PC-9 (cell line): Measurements from ENCODE around the gene CD81. TPM values are rescaled to one million over a fixed set of nuclear protein-coding genes. Genes with fewer than 3 reads are reported as not detected.

ENCODE experiments used
- BruUV-seq: library from RNA; stranded (reverse); fragments of 400-500 nt; replicated peaks from 2 replicates; lab custom pipeline; 2021; lab: Mats Ljungman, UMichigan
- CTCF ChIA-PET: fragments of 300-600 bp; sonication (Branson Sonifier 250); formaldehyde crosslinking; loops from one replicate; lab custom pipeline; 2022; ENCODE audit warnings: antibody characterized with exemption; lab: Charles Lee
- POLR2A ChIA-PET: fragments of 300-600 bp; sonication (Branson Sonifier 250); formaldehyde crosslinking; loops from one replicate; lab custom pipeline; 2022; ENCODE audit warnings: antibody characterized with exemption; ENCODE audit not compliant: unreplicated experiment; lab: Charles Lee
- DNase-seq, 2 experiments: peaks; one replicate each; pipeline versions ENCODE4 v3.0.0 to v3.0.0-alpha.2; 2015 to 2022; ENCODE audit warnings: mixed read lengths in 1 of 2
- H2AFZ ChIP-seq: fragments of 200-600 bp; sonication (generic); 2 replicates; pipeline ENCODE4 v1.8.1; 2017; ENCODE audit warnings: antibody characterized with exemption
- H3F3A ChIP-seq: fragments of 200-600 bp; sonication (generic); 2 replicates; pipeline ENCODE4 v1.8.1; 2017; ENCODE audit warnings: antibody characterized with exemption, mild to moderate bottlenecking, low read depth; ENCODE audit not compliant: insufficient read depth
- H3K27ac ChIP-seq: fragments of 200-600 bp; sonication (generic); 2 replicates; pipeline ENCODE4 v1.6.1; 2016; ENCODE audit warnings: mixed run types
- H3K27me3 ChIP-seq: fragments of 200-600 bp; sonication (generic); 2 replicates; pipeline ENCODE4 v1.6.1; 2016; ENCODE audit warnings: low read depth, mixed run types; ENCODE audit not compliant: insufficient read depth
- H3K36me3 ChIP-seq: fragments of 200-600 bp; sonication (generic); 2 replicates; pipeline ENCODE4 v1.6.1; 2016; ENCODE audit warnings: low read depth, mixed run types
- H3K4me1 ChIP-seq: fragments of 200-600 bp; sonication (generic); replicated peaks from 2 replicates; pipeline ENCODE4 v1.6.1; 2016; ENCODE audit warnings: mixed run types; ENCODE audit not compliant: insufficient read depth
- H3K4me2 ChIP-seq: fragments of 200-600 bp; sonication (generic); 2 replicates; pipeline ENCODE4 v1.6.1; 2017; ENCODE audit warnings: mixed run types
- H3K4me3 ChIP-seq: fragments of 200-600 bp; sonication (generic); 2 replicates; pipeline ENCODE4 v1.6.1; 2016; ENCODE audit warnings: mixed run types
- H3K79me2 ChIP-seq: fragments of 200-600 bp; sonication (generic); 2 replicates; pipeline ENCODE4 v1.6.1; 2017; ENCODE audit warnings: low read depth, mixed run types
- H3K9me2 ChIP-seq: fragments of 200-600 bp; sonication (generic); 2 replicates; pipeline ENCODE4 v1.8.1; 2017; ENCODE audit warnings: mild to moderate bottlenecking; ENCODE audit not compliant: insufficient read depth
- H3K9me3 ChIP-seq: fragments of 200-600 bp; sonication (generic); 2 replicates; pipeline ENCODE4 v1.8.1; 2016; ENCODE audit warnings: low read depth; ENCODE audit not compliant: insufficient read depth
- H4K20me1 ChIP-seq: fragments of 200-600 bp; sonication (generic); 2 replicates; pipeline ENCODE4 v1.8.1; 2017; ENCODE audit not compliant: insufficient read depth
- EZH2 ChIP-seq: fragments of 200-600 bp; sonication (generic); IDR thresholded peaks from 2 replicates; pipeline ENCODE4 v1.8.0; 2017; ENCODE audit warnings: antibody characterized with exemption, low read depth
- intact Hi-C: fragments of 100-400 bp; cut with micrococcal nuclease; formaldehyde crosslinking; loops from one replicate; pipeline ENCODE4 v1.10.0; 2022; ENCODE audit not compliant: unreplicated experiment
- total RNA-seq: library from RNA; stranded (reverse); gene quantifications from 2 replicates; pipeline ENCODE4 v1.2.3, GENCODE V29; 2021
- TF ChIP-seq, protein P1 (sequence below): fragments of 200-600 bp; sonication (generic); conservative IDR thresholded peaks from 2 replicates; pipeline ENCODE4 v1.6.1; 2017; ENCODE audit warnings: mixed run types, antibody characterized with exemption, mild to moderate bottlenecking, moderate library complexity

The CD81 gene
- total RNA-seq, 1 experiment from 2014 or later: 180 TPM

DNA sequence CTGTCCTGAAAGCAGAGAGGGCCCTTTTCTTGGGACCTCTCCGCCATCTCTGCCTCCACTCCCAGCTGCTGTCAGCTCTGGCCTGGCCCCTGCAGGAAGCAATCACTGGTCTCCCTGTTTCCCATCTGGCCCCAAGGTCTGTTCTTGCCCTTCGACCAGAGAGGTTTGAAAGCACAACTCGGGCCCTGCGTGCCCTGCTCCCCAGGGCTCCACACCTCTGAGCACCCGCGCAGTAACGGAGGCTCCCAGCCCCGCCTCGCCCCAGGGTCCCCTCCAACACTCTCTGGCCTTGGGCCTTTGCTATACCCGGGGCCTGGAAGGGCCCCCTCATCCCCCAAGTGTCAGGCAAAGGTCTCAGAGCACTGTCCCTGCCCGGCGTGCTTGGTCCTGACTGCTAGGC lies 7.8 kb upstream of the CD81 start:
- TF ChIP-seq, protein P1, sequence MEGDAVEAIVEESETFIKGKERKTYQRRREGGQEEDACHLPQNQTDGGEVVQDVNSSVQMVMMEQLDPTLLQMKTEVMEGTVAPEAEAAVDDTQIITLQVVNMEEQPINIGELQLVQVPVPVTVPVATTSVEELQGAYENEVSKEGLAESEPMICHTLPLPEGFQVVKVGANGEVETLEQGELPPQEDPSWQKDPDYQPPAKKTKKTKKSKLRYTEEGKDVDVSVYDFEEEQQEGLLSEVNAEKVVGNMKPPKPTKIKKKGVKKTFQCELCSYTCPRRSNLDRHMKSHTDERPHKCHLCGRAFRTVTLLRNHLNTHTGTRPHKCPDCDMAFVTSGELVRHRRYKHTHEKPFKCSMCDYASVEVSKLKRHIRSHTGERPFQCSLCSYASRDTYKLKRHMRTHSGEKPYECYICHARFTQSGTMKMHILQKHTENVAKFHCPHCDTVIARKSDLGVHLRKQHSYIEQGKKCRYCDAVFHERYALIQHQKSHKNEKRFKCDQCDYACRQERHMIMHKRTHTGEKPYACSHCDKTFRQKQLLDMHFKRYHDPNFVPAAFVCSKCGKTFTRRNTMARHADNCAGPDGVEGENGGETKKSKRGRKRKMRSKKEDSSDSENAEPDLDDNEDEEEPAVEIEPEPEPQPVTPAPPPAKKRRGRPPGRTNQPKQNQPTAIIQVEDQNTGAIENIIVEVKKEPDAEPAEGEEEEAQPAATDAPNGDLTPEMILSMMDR: no peak
- no peak for TF ChIP-seq EZH2
- Histone ChIP-seq H3K4me3 (no peak overlapping the region), H3F3A (no peaks in the 10 kb centered on the region), H2AFZ (no peak overlapping the region), H3K79me2 (no peaks in the 10 kb centered on the region), H3K36me3 (no peaks in the 10 kb centered on the region), H3K4me2 (no peak overlapping the region), H3K9me3 (no peaks in the 10 kb centered on the region), H4K20me1 (no peaks in the 10 kb centered on the region), H3K9me2 (no peaks in the 10 kb centered on the region), H3K27me3 (no peaks in the 10 kb centered on the region; the same call in 1 of the 2 replicates), H3K27ac (no peak overlapping the region), H3K4me1 (no peaks in the 10 kb centered on the region)
- POLR2A ChIA-PET: no interaction called here
- intact Hi-C loops: no loop called here
- CTCF ChIA-PET: no interaction called here
- no peak for DNase-seq
- no TSS peak for BruUV-seq

DNA sequence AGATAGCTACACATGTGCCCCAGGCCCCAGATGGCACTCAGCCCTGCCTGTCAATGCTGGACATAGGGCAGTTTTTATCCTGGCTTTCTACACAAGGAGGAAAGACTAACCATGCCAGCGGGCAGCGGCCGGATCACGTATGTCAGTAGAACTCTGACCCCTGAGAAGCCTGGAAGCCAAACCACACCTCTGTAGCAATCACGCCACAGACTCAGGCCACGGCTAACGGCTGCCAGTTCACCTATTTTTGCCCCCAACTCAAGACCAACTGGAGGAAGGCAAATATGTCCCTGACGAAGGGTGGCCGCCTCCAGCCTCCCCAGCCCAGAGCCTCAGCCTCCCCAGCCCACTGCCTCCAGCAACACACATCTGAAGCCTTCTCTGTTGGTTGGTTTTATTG lies 7.2 kb upstream of the CD81 start:
- no peaks in the 10 kb centered on the region for H3F3A ChIP-seq
- no peak for DNase-seq
- H3K9me2 ChIP-seq: no peaks in the 10 kb centered on the region
- ChIA-PET POLR2A (no interaction called here), CTCF (no interaction called here)
- H3K79me2 ChIP-seq: no peaks in the 10 kb centered on the region
- no peaks in the 10 kb centered on the region for H3K4me1 ChIP-seq
- H3K9me3 ChIP-seq: no peaks in the 10 kb centered on the region
- H3K4me2 ChIP-seq: no peak overlapping the region
- H3K27me3 ChIP-seq: no peaks in the 10 kb centered on the region; the same call in 1 of the 2 replicates
- TF ChIP-seq, protein P1: no peak
- TF ChIP-seq EZH2: no peak
- H3K4me3 ChIP-seq: no peak overlapping the region
- H3K27ac ChIP-seq: no peak overlapping the region
- intact Hi-C loops: no loop called here
- no TSS peak for BruUV-seq
- H2AFZ ChIP-seq: no peak overlapping the region
- H3K36me3 ChIP-seq: no peaks in the 10 kb centered on the region
- H4K20me1 ChIP-seq: no peaks in the 10 kb centered on the region

DNA sequence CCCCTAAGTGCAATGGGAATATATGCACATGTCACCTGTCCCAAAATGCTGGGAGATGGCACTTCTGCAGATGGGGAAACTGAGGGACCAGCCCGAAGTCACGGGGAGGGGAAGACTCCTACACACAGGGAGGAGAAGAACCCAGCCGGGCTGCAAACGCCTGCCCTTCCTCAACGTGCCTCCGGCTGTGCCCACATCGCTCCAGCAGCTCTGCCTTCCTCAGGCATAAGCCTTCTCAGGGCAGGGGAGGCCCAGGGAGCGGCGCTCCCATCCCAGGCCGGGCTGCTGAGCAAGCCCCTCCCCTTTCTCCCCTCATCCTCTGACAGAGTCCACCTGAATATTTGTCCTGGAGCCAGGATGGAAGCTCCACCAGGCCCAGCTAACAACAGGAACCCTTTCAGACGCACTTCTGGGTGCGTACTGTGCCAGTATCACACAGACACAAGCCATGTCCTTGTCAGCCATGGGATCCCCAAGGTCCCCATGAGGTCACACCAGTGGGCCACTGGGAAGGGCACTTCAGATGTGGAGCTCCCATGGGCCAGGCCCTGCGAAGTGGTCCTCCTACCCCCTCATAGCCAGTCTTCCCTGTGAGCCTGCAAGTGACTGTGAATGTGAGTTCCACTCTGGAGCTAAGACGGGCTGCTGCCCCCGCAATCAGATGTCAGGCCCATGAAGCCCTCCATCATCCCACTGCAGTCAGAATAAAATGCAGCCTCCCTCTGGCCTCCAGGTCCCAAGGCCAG lies 2.5 kb upstream of the CD81 start:
- Histone ChIP-seq H3K4me2 (no peak overlapping the region), H2AFZ (no peak overlapping the region), H3K4me3 (no peak overlapping the region), H3K36me3 (no peaks in the 10 kb centered on the region), H3K9me3 (no peaks in the 10 kb centered on the region), H4K20me1 (peaks cover 11% of the 10 kb centered on the region), H3K4me1 (0 out of 2 replicates have a peak, but pooled peaks cover 5% of the 10 kb centered on the region), H3K9me2 (no peaks in the 10 kb centered on the region), H3K79me2 (peaks cover 20% of the 10 kb centered on the region), H3K27ac (no peak overlapping the region), H3F3A (no peaks in the 10 kb centered on the region), H3K27me3 (no peaks in the 10 kb centered on the region)
- ChIA-PET CTCF (no interaction called here), POLR2A (no interaction called here)
- intact Hi-C loops: no loop called here
- no TSS peak for BruUV-seq
- no peak for DNase-seq
- no peak for TF ChIP-seq EZH2
- TF ChIP-seq, protein P1: no peak
